Activated CD8-positive, alpha-beta memory T cell treated with anti-CD3 and anti-CD28 coated beads for 48 hours (primary cell): ENCODE data around the gene DGKG.

Experiments
- DNase-seq, 3 experiments: peaks; one replicate each; pipeline ENCODE4 v3.0.0-alpha.2; 2020; ENCODE audit warnings: low read depth in 2 of 3, low spot score in 2 of 3

The DGKG gene

GRCh38 chr3:186320862-186321568, 41.0 kb downstream of the DGKG start:
- DNase-seq: no peak

- no peak for DNase-seq
These were observed 42.1 kb downstream of the DGKG start for GRCh38 chr3:186319945-186320344.

GRCh38 chr3:186318135-186318534, 43.9 kb downstream of the DGKG start:
- no peak for DNase-seq

- no peak for DNase-seq
These were observed 44.6 kb downstream of the DGKG start for GRCh38 chr3:186317478-186317877.

GRCh38 chr3:186316666-186317260, 45.3 kb downstream of the DGKG start:
- no peak for DNase-seq

- DNase-seq: no peak
These were observed 46.3 kb downstream of the DGKG start for GRCh38 chr3:186315581-186316354.

- DNase-seq: no peak
These were observed 47.1 kb downstream of the DGKG start for GRCh38 chr3:186314896-186315295.

- DNase-seq: no peak
These were observed 50.6 kb downstream of the DGKG start for GRCh38 chr3:186311441-186311840.

- DNase-seq: no peak
These were observed 53.5 kb downstream of the DGKG start for GRCh38 chr3:186308549-186308948.

GRCh38 chr3:186307594-186308221, 54.3 kb downstream of the DGKG start:
- DNase-seq: no peak

GRCh38 chr3:186305286-186305685, 56.7 kb downstream of the DGKG start:
- DNase-seq: no peak

- no peak for DNase-seq
These were observed 58.1 kb downstream of the DGKG start for GRCh38 chr3:186303965-186304364.

- DNase-seq: no peak
These were observed 62.7 kb downstream of the DGKG start for GRCh38 chr3:186299327-186299726.

- DNase-seq: no peak
These were observed 63.2 kb downstream of the DGKG start for GRCh38 chr3:186298876-186299275.

- DNase-seq: no peak
These were observed 71.2 kb downstream of the DGKG start for GRCh38 chr3:186290796-186291195.

GRCh38 chr3:186287711-186288110, 74.3 kb downstream of the DGKG start:
- DNase-seq: no peak

GRCh38 chr3:186286114-186286513, 75.9 kb downstream of the DGKG start:
- DNase-seq: no peak

GRCh38 chr3:186284661-186285060, 77.4 kb downstream of the DGKG start:
- DNase-seq: no peak

GRCh38 chr3:186284349-186284652, 77.7 kb downstream of the DGKG start:
- no peak for DNase-seq

GRCh38 chr3:186283651-186284348, 78.2 kb downstream of the DGKG start:
- no peak for DNase-seq

- no peak for DNase-seq
These were observed 78.9 kb downstream of the DGKG start for GRCh38 chr3:186283096-186283495.
